NCI-H187 (cell line): ENCODE data around the gene LACC1.

Source experiments
- DNase-seq, 2 experiments: peaks; one replicate each; lab custom pipeline; 2025; lab: John Stamatoyannopoulos, UW

LACC1 gene

GRCh38 chr13:43879755-43880181 is at the start of gene LACC1:
Gene LACC1, plus strand, starts transcription at chr13:43879904. Its CDS starts 1,082 bp downstream, at chr13:43880986.
- peak; percentile 17 to 20 for DNase-seq

GRCh38 chr13:43830497-43830881 is 49.2 kb upstream of the LACC1 start:
- no peak for DNase-seq

DNA sequence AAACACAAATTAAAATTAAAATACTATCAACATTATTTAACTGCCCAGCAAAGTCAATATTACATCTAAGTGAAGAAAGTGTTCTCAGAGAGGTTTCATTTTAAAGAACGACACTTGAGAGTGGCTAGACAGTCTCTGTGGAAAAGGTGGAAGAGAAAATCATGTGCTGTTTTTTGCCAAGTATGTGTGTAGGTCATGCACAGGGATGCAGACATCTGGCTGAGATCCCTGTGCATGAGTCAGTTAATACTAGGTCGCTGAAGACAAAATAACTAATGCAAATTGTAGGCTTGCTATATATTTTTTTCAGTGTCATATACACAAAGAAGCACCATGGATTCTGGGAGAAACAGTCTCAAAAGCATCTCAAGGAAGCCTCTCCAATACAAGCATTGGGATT is 48.6 kb upstream of the LACC1 start:
- no peak for DNase-seq

- no peak for DNase-seq
Measured at GRCh38 chr13:43835701-43836100, 44.0 kb upstream of the LACC1 start.

GRCh38 chr13:43838909-43839308 is 40.8 kb upstream of the LACC1 start:
- DNase-seq, result no peak

- DNase-seq, result no peak
Measured at GRCh38 chr13:43846496-43847158, 33.1 kb upstream of the LACC1 start.

GRCh38 chr13:43848001-43848649 is 31.6 kb upstream of the LACC1 start:
- no peak for DNase-seq

- no peak for DNase-seq
Measured at GRCh38 chr13:43850873-43851272, 28.8 kb upstream of the LACC1 start.

DNA sequence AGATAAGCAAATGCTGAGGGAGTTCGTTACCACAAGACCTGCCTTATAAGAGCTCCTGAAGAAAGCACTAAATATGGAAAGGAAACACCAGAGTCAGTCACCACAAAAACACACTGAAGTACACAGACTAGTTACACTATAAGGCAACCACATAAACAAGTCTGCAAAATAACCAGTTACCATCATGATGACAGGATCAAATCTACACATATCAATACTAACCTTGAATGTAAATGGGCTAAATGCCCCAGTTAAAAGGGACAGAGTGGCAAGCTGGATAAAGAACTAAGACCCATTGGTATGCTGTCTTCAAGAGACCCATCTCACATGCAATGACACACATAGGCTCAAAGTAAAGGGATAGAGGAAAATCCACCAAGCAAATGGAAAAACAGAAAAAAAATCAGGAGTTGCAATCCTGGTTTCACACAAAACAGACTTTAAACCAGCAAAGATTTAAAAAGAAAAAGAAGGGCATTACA is 26.7 kb upstream of the LACC1 start:
- no peak for DNase-seq

GRCh38 chr13:43861863-43862262 is 17.8 kb upstream of the LACC1 start:
- DNase-seq, result no peak

DNA sequence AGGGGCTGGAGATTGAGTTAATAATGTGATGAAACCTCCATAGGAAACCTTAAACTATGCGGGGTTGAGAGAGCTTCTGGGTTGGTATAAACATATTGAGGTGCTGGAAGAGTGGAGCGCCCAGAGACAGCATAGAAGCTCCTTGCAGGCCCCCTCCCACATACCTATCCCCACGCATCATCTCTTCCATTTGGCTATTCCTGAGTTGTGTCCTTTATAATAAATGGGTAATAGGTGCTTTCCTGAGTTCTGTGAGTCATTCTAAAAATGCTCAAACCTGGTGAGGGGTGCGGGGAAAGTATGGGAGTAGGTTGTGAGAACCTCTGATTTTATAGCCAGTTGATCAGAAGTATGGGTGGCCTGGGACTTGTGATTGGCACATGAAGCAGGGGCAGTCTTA is 14.8 kb upstream of the LACC1 start:
- DNase-seq, result no peak

- DNase-seq, result no peak
Measured at GRCh38 chr13:43865892-43866291, 13.8 kb upstream of the LACC1 start.

- no peak for DNase-seq
Measured at GRCh38 chr13:43872181-43872580, 7.5 kb upstream of the LACC1 start.

DNA sequence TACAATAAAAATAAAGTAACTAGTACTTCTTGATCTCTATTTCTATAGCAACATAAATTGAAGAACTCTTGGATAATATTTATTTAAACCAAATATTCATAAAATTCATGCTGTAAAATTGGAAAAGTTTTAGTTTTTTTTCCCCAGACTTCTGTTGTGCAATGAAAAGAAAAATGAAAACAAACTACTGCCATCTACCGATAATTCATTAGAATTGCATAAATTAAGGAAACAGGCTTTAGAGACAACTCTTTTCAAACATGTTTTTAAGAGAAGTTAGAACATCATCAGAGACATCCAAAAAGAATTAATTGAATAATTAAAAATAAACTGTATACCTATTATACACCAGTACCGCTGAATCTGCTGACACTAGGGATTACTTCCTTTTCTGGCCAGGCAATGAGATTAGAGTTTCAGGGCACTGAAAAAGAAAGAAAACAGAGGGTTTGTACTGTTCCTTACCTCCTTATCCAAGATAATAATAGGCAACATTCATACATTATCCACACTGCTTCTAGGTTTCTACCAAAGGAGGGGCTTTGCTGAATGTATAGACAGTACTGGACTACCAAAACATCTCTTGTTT is 5.1 kb upstream of the LACC1 start:
- DNase-seq, result no peak

GRCh38 chr13:43876366-43876765 is 3.3 kb upstream of the LACC1 start:
- DNase-seq, result no peak

DNA sequence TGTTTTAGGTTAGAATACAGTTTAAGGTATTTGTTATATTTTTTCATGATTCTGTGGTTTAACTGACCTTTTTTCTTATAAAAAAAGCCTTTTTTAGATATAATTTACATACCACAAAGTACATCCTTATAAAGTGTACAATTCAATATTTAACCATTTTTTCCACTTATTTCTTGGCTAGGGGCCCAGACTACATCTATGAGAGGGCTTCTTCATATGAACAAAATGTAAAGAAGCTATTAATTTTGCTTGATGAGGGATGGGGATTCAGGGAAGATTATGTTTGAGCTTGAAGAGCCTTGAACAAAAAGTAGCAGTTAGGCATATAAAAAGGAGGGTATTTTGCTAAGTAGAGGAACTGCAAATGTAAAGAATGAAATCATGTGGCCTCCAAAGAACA is 2.4 kb upstream of the LACC1 start:
- no peak for DNase-seq

DNA sequence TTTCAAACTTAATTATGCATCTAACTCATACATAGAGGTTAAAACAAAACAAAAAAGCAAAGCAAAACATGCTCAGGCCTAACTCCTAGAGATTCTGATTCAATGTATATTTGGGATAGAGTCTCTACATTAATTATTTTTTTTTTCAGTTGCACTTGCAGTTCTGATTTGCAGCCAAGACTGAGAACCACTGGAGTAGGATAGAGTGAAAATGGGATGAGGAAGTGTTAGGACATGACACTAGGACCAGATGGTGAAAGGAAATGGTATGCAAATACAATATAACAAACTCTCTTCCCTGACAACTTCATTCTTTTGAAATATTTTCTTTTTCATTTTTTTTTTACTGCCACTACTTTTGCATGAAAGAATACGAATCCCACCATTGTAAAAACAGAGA is 1.9 kb upstream of the LACC1 start:
- no peak for DNase-seq

DNA sequence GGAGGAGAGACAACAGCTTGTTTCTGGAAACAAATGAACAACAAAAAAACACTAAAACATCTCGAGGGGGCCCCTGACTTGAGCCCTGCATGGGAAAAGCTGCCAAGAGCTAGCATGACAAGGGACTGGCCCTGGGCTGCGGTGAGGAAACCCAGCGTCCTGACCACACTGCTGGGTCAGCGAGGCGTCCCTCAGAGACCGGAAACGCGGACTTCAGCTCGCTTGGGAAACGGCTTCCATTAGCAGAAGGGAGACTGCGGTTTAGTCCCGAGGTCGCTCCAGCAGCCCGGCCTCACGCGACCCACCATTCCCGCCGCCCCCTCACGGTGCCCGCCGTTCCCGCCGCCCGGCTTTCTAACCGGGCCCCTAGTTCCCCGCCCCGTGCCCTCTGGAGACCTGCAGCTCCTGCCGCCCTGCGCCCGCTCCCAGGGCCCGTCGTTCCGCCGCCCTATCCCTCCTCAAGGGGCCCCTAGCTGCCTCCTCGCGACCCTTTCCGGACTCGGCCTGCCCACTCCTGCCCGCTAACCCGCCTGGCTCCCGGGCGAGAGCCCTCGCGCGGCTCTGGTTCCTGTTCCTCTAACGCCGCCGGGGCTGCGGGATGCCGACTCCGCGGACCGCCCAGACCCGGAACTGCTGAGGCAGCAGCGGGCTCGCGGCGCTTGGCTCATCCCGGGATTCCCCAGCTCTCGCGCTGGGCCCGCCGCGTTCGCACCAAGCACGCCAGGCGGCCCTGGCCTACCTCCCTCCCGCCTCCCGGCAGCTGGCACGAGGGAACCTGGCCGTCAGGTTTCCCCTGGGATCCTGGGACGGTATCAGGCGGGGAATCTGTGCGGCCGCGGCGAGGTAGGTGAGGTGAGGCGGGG is 581 bp upstream of the LACC1 start, which contains the start of gene CCDC122:
CCDC122 (minus strand) TSS at position 849 of the 863 bp plus-strand sequence. CDS start 10,364 bp downstream, outside the sequence.
- peak; percentile 31 to 52 for DNase-seq

- DNase-seq, result no peak
Measured at GRCh38 chr13:43880214-43880855, 631 bp downstream of the LACC1 start.

- DNase-seq, result no peak
Measured at GRCh38 chr13:43880926-43881325, 1.2 kb downstream of the LACC1 start.

- no peak for DNase-seq
Measured at GRCh38 chr13:43881580-43881979, 1.9 kb downstream of the LACC1 start.

DNA sequence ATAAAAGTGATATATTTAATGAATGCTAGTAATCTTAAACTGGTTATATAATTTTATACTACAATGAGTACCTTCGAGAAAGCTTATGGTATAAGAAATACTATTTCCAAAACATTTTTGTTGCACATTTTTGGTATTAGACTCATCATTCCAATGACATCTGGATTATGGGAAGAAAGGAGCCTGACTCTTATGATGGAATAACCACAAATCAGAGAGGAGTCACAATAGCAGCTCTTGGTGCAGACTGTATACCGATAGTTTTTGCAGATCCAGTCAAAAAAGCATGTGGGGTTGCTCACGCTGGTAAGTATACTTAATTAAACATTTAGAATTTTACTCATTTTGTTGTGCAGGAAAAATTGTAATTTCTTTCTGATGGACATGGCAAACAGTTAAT is 3.9 kb downstream of the LACC1 start:
- DNase-seq, result no peak
